Tibial nerve (tissue), 4 donors: ENCODE results near the gene ZSWIM6. TPM values are rescaled to one million over a fixed set of nuclear protein-coding genes. Genes with fewer than 3 reads are reported as not detected.
"Not testable (repeated sequence)": the region's sequence is repeated elsewhere in the genome, so short reads cannot be mapped to it uniquely, and the experiment has no call there.

Experiments used
- DNase-seq, 2 donors: peaks; one replicate each; pipeline ENCODE4 v3.0.0-alpha.2; 2019; ENCODE audit warnings: low spot score in 2 of 2
- H3K27ac ChIP-seq, 4 donors: fragments of 200-600 bp; sonication (generic) in 3 of 4; one replicate each; pipeline ENCODE4 v1.5.1; 2017 to 2019; ENCODE audit warnings: mild to moderate bottlenecking in 1 of 4
- H3K27me3 ChIP-seq, 2 donors: fragments of 200-600 bp; sonication (generic) in 1 of 2; one replicate each; pipeline versions ENCODE4 v1.5.1 to v1.6.0; 2017 to 2019
- H3K36me3 ChIP-seq, 3 donors: fragments of 200-600 bp; sonication (generic); one replicate each; pipeline ENCODE4 v1.5.1; 2018 to 2019
- H3K4me1 ChIP-seq, 4 donors: fragments of 200-600 bp; sonication (generic) in 3 of 4; one replicate each; pipeline ENCODE4 v1.5.1; 2017 to 2019
- H3K4me3 ChIP-seq, 4 donors: fragments of 200-600 bp; sonication (generic) in 3 of 4; one replicate each; pipeline ENCODE4 v1.5.1; 2017 to 2019; ENCODE audit warnings: mild to moderate bottlenecking in 1 of 4, moderate library complexity in 1 of 4
- H3K9me3 ChIP-seq, 4 donors: fragments of 200-600 bp; sonication (generic) in 3 of 4; one replicate each; pipeline ENCODE4 v1.5.1; 2017 to 2019
- CTCF ChIP-seq, 5 experiments: fragments of 200-600 bp in 3 of 5; fragments of 450-650 bp in 2 of 5; sonication (generic) in 3 of 5; IDR thresholded peaks; one replicate each; pipeline ENCODE4 v1.5.1; 2016 to 2019; ENCODE audit warnings: antibody characterized with exemption in 5 of 5, mild to moderate bottlenecking in 3 of 5, moderate library complexity in 2 of 5
- EP300 ChIP-seq, 2 donors: sonication (generic); formaldehyde crosslinking; IDR thresholded peaks; one replicate each; pipeline ENCODE4 v1.6.1; 2017; ENCODE audit warnings: antibody characterized with exemption in 2 of 2, mild to moderate bottlenecking in 1 of 2
- POLR2A ChIP-seq, 2 donors: fragments of 450-650 bp; IDR thresholded peaks; one replicate each; pipeline ENCODE4 v1.6.1; 2017; ENCODE audit warnings: antibody characterized with exemption in 2 of 2, mild to moderate bottlenecking in 2 of 2, moderate library complexity in 2 of 2
- WGBS, 2 donors: methylation state at CpG; one replicate each; pipeline ENCODE4 v1.1.5; 2018; 5-methylcytosine and 5-hydroxymethylcytosine counted together
- total RNA-seq, 4 donors: library from RNA; depleted of rRNA; stranded (reverse); fragments of >200 nt; gene quantifications; one replicate each; pipeline ENCODE4 v1.1.0, GENCODE V29; 2016

The ZSWIM6 gene
- total RNA-seq, 4 donors from 2014 or later: 10.6 to 15.5 (median 13.7) TPM

GRCh38 chr5:61402970-61403900 is 71.2 kb downstream of the ZSWIM6 start:
- Histone ChIP-seq H3K27me3 (no peaks in the 10 kb centered on the region), H3K36me3 (no peaks in the 10 kb centered on the region), H3K27ac (peak overlapping the region in 2 of 4 donors; percentile 35 to 74), H3K4me3 (no peak overlapping the region), H3K4me1 (peaks cover 0 to 63% (median 21%) of the 10 kb centered on the region in 4 donors), H3K9me3 (no peaks in the 10 kb centered on the region)
- TF ChIP-seq CTCF (IDR thresholded peaks at IDR 0.05) (no peak), POLR2A (IDR thresholded peaks at IDR 0.05) (no peak), EP300 (IDR thresholded peaks at IDR 0.05) (no peak)
- WGBS, 2 donors: 29 to 42% methylated on average over 4 of the region's 4 CpGs
- DNase-seq: no peak

- H3K27ac ChIP-seq: no peak overlapping the region
- no peaks in the 10 kb centered on the region for H3K36me3 ChIP-seq
- peaks cover 0 to 72% (median 28%) of the 10 kb centered on the region in 4 donors for H3K4me1 ChIP-seq
- no peak overlapping the region for H3K4me3 ChIP-seq
- DNase-seq: no peak
- H3K27me3 ChIP-seq: no peaks in the 10 kb centered on the region
- TF ChIP-seq POLR2A (IDR thresholded peaks at IDR 0.05) (no peak), EP300 (IDR thresholded peaks at IDR 0.05) (no peak), CTCF (IDR thresholded peaks at IDR 0.05) (no peak)
- H3K9me3 ChIP-seq: no peaks in the 10 kb centered on the region
Observed at GRCh38 chr5:61405511-61406295, 73.6 kb downstream of the ZSWIM6 start.

GRCh38 chr5:61406497-61406896 is 74.4 kb downstream of the ZSWIM6 start:
- WGBS, 2 donors: 86 to 91% methylated on average over 4 of the region's 4 CpGs
- not testable (repeated sequence) for DNase-seq, H3K9me3 ChIP-seq, H3K27me3 ChIP-seq, H3K36me3 ChIP-seq, H3K4me3 ChIP-seq
- H3K27ac ChIP-seq: peak overlapping the region in 1 of 4 donors; percentile 4
- peaks cover 0 to 65% (median 26%) of the 10 kb centered on the region in 4 donors for H3K4me1 ChIP-seq

GRCh38 chr5:61407706-61408270 is 75.7 kb downstream of the ZSWIM6 start:
- Histone ChIP-seq H3K4me1 (peaks cover 0 to 61% (median 21%) of the 10 kb centered on the region in 4 donors), H3K9me3 (no peaks in the 10 kb centered on the region), H3K36me3 (no peaks in the 10 kb centered on the region), H3K27me3 (no peaks in the 10 kb centered on the region), H3K27ac (peak overlapping the region in 2 of 4 donors; percentile 13 to 65), H3K4me3 (no peak overlapping the region)
- no peak for DNase-seq
- WGBS, 2 donors: 32 to 39% methylated on average over 1 of the region's 1 CpG
- no peak for TF ChIP-seq EP300 (IDR thresholded peaks at IDR 0.05)
- TF ChIP-seq POLR2A (IDR thresholded peaks at IDR 0.05): no peak
- no peak for TF ChIP-seq CTCF (IDR thresholded peaks at IDR 0.05)

GRCh38 chr5:61408476-61409168 is 76.6 kb downstream of the ZSWIM6 start:
- TF ChIP-seq CTCF (IDR thresholded peaks at IDR 0.05): no peak
- TF ChIP-seq POLR2A (IDR thresholded peaks at IDR 0.05): no peak
- TF ChIP-seq EP300 (IDR thresholded peaks at IDR 0.05): peak; percentile 99
- peak overlapping the region; percentile 13 to 84 (median 58) for H3K27ac ChIP-seq
- H3K4me3 ChIP-seq: peak overlapping the region in 2 of 4 donors; percentile 14 to 22
- no peaks in the 10 kb centered on the region for H3K36me3 ChIP-seq
- peak; percentile 98 to 99 for DNase-seq
- H3K9me3 ChIP-seq: no peaks in the 10 kb centered on the region
- no peaks in the 10 kb centered on the region for H3K27me3 ChIP-seq
- 0% methylated on average over 28 of the region's 28 CpGs for WGBS, 2 donors
- peaks cover 0 to 52% (median 17%) of the 10 kb centered on the region in 4 donors for H3K4me1 ChIP-seq
